Measurements from ENCODE around the gene RBM33.

RBM33 gene

DNA sequence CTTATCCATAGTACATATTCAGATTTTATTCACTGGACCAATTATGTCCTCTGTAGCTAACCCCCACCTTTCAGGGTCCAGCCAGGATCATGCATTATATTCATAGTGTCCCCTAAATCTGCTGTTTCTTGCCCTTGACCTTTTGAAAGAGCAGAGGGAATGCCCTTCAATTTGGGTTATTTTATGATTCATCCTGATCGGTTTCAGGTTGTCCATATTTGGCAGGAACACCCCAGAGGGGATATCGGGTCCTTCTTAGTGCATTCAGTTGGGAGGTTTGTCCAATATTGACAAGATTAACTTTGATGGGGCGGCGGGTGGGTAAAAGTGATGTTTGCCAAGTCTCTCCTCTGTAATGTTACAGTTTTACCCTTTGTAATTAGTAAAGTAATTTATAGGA is 106.9 kb downstream of the RBM33 start:
- TF ChIP-seq, protein P1, sequence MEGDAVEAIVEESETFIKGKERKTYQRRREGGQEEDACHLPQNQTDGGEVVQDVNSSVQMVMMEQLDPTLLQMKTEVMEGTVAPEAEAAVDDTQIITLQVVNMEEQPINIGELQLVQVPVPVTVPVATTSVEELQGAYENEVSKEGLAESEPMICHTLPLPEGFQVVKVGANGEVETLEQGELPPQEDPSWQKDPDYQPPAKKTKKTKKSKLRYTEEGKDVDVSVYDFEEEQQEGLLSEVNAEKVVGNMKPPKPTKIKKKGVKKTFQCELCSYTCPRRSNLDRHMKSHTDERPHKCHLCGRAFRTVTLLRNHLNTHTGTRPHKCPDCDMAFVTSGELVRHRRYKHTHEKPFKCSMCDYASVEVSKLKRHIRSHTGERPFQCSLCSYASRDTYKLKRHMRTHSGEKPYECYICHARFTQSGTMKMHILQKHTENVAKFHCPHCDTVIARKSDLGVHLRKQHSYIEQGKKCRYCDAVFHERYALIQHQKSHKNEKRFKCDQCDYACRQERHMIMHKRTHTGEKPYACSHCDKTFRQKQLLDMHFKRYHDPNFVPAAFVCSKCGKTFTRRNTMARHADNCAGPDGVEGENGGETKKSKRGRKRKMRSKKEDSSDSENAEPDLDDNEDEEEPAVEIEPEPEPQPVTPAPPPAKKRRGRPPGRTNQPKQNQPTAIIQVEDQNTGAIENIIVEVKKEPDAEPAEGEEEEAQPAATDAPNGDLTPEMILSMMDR (conservative IDR thresholded peaks at IDR 0.05) = no peak
- no peak overlapping the region; the same call in 1 of the 2 replicates for H3K27ac ChIP-seq

DNA sequence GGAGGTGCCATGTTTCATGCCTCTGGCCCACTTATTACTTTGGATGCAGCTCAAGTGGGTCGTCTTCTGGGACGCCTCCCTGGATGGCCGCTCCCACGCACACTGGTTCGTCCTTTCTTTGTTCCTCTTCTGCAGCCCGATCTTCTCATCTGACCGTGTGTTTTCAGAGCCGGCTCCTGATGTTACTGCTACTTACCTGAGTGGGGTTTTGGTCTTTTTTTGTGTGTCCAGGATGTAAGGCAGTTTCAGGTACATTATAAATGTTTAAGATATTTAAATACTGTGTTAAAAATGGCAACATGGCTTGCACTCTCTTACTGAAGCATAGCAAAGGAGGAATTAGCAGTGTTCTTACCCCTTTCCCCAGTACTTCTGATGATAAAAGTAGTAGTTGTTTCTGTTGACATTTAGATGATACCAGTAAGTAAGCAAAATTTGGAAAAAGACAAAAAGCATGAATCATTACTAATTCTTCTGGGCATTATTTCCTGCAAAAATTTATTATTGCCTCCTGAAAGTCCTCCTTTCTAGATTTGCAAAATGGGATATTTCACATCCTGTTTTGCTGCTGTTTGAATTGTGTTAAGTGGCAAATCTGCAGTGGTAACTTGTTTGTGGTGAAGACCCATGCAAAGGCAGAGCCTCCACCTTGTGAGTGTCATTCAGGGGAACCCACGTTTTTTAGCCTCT is 108.4 kb downstream of the RBM33 start:
- no peak overlapping the region for H3K27ac ChIP-seq

DNA sequence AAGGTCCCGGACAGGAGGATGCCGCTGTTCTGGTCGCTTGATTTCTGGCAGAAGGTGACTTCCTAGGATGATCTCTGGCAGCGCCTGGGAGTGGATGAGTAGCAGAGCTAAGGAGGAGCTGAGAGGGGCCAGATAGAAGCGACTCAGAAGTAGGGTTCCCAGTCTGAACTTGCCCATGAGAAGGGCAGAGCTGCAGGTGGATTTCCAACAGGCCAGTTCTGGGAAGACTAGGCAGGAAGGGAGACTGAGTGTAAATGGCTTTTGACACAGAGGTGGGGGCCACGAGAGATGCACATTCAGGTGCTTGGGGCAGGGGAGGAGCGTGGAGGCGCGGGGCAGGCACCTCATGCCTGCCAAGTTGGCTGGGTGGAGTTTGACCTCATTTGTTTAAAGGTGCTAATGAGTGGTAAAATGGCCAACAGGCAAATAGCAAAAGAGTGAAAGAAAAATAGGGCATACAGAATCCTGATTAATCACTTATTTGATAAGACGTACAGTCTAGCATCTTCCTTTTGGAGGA is 109.0 kb downstream of the RBM33 start:
- no peak overlapping the region for H3K27ac ChIP-seq
- TF ChIP-seq, protein P1 (conservative IDR thresholded peaks at IDR 0.05) = no peak

More for the DNA sequence above, 108.4 kb downstream of the RBM33 start:
- TF ChIP-seq, protein P1 (conservative IDR thresholded peaks at IDR 0.05) = no peak

DNA sequence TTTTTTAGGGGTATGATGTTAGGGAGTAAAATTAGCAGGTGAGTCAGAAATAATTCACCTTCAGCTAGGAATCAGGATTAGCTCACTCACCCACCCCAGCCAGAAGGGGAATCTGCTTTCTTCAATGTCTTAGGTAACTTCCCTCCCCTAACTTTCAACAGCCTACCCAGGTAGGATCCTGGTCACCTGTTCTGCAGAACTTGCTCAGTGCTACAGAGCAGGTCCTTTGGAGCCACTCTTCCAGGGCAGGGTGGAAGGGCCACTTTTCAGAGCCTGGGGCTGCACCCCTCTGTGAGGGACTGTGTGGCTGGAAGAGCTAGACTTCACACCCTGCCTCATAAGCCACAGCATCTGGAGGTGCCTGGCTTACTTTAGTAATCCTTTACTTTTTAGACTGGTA is 109.7 kb downstream of the RBM33 start:
- no peak overlapping the region for H3K27ac ChIP-seq
- TF ChIP-seq, protein P1 (conservative IDR thresholded peaks at IDR 0.05) = no peak

DNA sequence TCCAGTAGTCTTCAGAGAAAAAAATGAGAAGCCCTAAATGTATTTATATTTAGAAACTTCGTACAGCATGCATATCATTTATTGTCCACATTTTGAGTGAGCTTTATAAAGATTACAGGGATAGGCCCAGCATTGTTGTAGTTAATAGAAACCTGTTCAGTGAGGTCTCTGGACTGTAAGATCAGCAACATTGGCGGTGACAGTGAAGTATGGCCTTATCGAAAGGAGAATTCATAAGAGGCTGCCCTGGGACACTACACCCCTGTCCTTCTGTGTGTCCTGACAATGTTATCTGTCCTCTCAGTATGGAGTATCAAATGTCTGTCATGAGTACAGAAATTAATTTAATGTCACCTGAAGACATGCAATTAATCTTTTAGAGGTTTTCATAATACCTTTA is 110.6 kb downstream of the RBM33 start:
- TF ChIP-seq, protein P1 (conservative IDR thresholded peaks at IDR 0.05) = no peak
- no peak overlapping the region for H3K27ac ChIP-seq

DNA sequence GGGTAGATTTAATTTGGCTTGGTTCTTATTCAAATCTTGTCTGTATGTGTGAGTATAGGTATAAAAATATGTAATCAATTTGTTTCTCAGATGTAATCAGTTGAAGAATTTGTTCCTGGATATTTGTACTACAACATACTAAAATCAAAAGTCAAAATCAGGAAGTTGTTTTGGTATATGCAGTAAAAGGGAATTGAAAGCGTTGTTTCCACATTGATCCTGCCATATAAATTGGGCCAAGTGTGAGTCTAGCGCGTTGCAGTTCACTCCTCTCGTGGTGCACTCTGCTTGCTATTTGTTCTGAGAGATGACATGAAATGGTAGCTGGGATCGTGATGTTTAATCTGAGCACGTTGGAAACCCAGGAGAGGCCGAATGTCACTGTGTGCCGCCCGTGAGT is 111.9 kb downstream of the RBM33 start:
- H3K27ac ChIP-seq = no peak overlapping the region
- TF ChIP-seq, protein P1 (conservative IDR thresholded peaks at IDR 0.05) = no peak

DNA sequence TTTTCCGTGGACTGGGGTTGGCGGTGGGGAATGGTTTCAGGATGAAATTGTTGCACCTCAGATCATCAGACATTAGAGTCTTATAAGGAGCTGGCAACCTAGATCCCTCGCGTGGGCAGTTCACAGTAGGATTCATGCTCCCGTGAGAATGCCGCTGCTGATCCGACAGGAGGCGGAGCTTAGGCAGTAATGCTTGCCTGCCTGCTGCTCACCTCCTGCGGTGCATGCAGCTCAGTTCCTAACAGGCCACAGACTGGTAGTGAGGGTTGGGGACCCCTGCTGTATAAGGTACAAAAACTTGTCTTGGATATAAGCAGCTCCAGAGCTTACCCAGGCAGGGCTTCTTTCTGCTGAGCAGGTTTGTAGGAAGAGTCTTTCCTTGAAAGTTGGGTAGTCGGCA is 113.9 kb downstream of the RBM33 start:
- TF ChIP-seq, protein P1 (conservative IDR thresholded peaks at IDR 0.05) = no peak
- H3K27ac ChIP-seq = no peak overlapping the region
